Fibroblast of lung (primary cell): Measurements from ENCODE around the gene FAM241B. TPM values are rescaled to one million over a fixed set of nuclear protein-coding genes. Genes with fewer than 3 reads are reported as not detected.

Experiments
- DNase-seq, 2 donors: peaks; one replicate each; pipeline versions ENCODE4 v3.0.0 to v3.0.0-alpha.2; 2010; ENCODE audit warnings: low read depth in 2 of 2
- H2AFZ ChIP-seq: 2 replicates; pipeline ENCODE4 v1.5.1; 2012; ENCODE audit warnings: low read length, control low read depth, inconsistent platforms
- H3K27ac ChIP-seq: 2 replicates; pipeline ENCODE4 v1.5.1; 2011; ENCODE audit warnings: low read length, control low read depth; ENCODE audit not compliant: insufficient read depth
- H3K27me3 ChIP-seq: 2 replicates; pipeline ENCODE4 v1.5.1; 2011; ENCODE audit warnings: mild to moderate bottlenecking, low read length; ENCODE audit not compliant: control insufficient read depth, insufficient read depth
- H3K36me3 ChIP-seq: 2 replicates; pipeline ENCODE4 v1.5.1; 2011; ENCODE audit warnings: low read length; ENCODE audit not compliant: control insufficient read depth, insufficient read depth
- H3K4me1 ChIP-seq: 2 replicates; pipeline ENCODE4 v1.5.1; 2011; ENCODE audit warnings: low read length; ENCODE audit not compliant: control insufficient read depth, insufficient read depth; ENCODE audit errors: extremely low read depth
- H3K4me2 ChIP-seq: 2 replicates; pipeline ENCODE4 v1.5.1; 2011; ENCODE audit warnings: low read length, control low read depth; ENCODE audit not compliant: insufficient read depth; ENCODE audit errors: extremely low read depth
- H3K4me3 ChIP-seq, 4 experiments: fragments of 200-600 bp in 1 of 4; sonication (generic) in 1 of 4; replicated peaks in 1 of 4; 2 replicates each; pipeline ENCODE4 v1.5.1; 2011 to 2016; ENCODE audit warnings: low read length in 4 of 4, low read depth in 3 of 4, mild to moderate bottlenecking in 3 of 4, control low read depth in 2 of 4, inconsistent platforms in 1 of 4, mixed read lengths in 1 of 4; ENCODE audit not compliant: insufficient read depth in 1 of 4; ENCODE audit errors: control extremely low read depth in 1 of 4
- H3K79me2 ChIP-seq: 2 replicates; pipeline ENCODE4 v1.5.1; 2012; ENCODE audit warnings: mild to moderate bottlenecking, low read length, inconsistent platforms; ENCODE audit not compliant: control insufficient read depth, insufficient read depth
- H3K9ac ChIP-seq: 2 replicates; pipeline ENCODE4 v1.5.1; 2011; ENCODE audit warnings: mild to moderate bottlenecking, low read length, control low read depth; ENCODE audit not compliant: insufficient read depth
- H3K9me3 ChIP-seq: 2 replicates; pipeline ENCODE4 v1.5.1; 2012; ENCODE audit warnings: low read depth, low read length; ENCODE audit not compliant: control insufficient read depth, insufficient read depth
- H4K20me1 ChIP-seq: 2 replicates; pipeline ENCODE4 v1.5.1; 2011; ENCODE audit warnings: low read length; ENCODE audit not compliant: control insufficient read depth, insufficient read depth; ENCODE audit errors: extremely low read depth
- EZH2 ChIP-seq: IDR thresholded peaks from 2 replicates; pipeline ENCODE4 v1.5.1; 2012; ENCODE audit warnings: low read length, control low read depth, mild to moderate bottlenecking; ENCODE audit errors: missing control alignments
- polyA plus RNA-seq, 2 donors: library from polyadenylated mRNA; depleted of rRNA in 1 of 2; stranded (reverse) in 1 of 2; unstranded in 1 of 2; fragments of >200 nt; gene quantifications; 2 replicates each; pipeline ENCODE4 v1.2.1, GENCODE V29; 2011 to 2012; ENCODE audit warnings: missing spikeins in 1 of 2
- total RNA-seq: library from RNA; depleted of rRNA; stranded (reverse); fragments of >200 nt; gene quantifications from 2 replicates; pipeline ENCODE4 v1.2.1, GENCODE V29; 2014
- TF ChIP-seq, protein P1 (sequence below), 2 donors: IDR thresholded peaks in 1 of 2; conservative IDR thresholded peaks in 1 of 2; 1 replicate in 1 of 2; 2 replicates in 1 of 2; pipeline ENCODE4 v1.5.1; 2011 to 2012; ENCODE audit warnings: low read length in 2 of 2, control low read depth in 1 of 2, inconsistent platforms in 1 of 2, low read depth in 1 of 2, mild to moderate bottlenecking in 1 of 2

Gene FAM241B
- total and polyA plus RNA-seq, 2 donors (not counting 1 experiment from before 2014, with no cell fraction given): 0.61 to 0.99 TPM

DNA sequence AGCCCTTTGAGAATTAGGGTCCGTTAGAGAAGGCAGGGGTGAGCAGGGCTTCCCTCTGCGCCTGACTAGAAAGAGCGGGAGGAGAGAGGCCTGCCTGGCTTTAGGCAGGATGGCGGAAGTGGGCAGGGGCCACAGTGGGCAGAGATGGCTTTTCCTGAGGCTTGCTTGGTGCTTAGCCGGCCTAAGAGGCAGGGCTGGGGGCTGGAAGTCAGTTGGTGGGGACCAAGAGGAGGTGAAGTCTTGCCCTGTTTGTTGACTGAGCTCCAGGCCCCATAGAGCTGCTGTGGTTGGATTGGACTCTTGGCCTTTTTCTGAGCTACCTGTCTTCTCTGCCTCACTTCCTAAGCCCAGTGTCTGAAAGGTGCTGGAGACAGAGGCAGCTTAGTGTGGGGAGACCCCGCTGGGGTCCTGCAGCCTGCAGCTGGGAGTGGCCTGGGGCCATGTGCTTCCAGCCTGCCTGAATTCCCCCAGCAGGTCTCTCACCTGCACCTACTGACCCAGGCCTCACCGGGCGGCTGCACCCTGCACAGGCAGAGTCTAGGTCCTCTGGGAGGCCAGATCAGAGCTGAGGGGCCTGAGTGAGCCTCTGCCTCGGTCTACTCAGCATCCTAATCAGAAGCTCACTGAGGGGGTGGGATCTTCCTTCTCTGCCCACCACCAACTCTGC lies 4.8 kb downstream of the FAM241B start:
- no peaks in the 10 kb centered on the region for H3K36me3 ChIP-seq
- no peak for DNase-seq
- H2AFZ ChIP-seq: no peak overlapping the region
- no peak overlapping the region for H3K27ac ChIP-seq
- no peak overlapping the region for H3K9ac ChIP-seq
- no peaks in the 10 kb centered on the region for H3K9me3 ChIP-seq
- H3K4me3 ChIP-seq: no peak overlapping the region
- no peaks in the 10 kb centered on the region for H4K20me1 ChIP-seq
- H3K79me2 ChIP-seq: no peaks in the 10 kb centered on the region
- H3K4me1 ChIP-seq: no peaks in the 10 kb centered on the region
- TF ChIP-seq EZH2: no peak
- TF ChIP-seq, protein P1, sequence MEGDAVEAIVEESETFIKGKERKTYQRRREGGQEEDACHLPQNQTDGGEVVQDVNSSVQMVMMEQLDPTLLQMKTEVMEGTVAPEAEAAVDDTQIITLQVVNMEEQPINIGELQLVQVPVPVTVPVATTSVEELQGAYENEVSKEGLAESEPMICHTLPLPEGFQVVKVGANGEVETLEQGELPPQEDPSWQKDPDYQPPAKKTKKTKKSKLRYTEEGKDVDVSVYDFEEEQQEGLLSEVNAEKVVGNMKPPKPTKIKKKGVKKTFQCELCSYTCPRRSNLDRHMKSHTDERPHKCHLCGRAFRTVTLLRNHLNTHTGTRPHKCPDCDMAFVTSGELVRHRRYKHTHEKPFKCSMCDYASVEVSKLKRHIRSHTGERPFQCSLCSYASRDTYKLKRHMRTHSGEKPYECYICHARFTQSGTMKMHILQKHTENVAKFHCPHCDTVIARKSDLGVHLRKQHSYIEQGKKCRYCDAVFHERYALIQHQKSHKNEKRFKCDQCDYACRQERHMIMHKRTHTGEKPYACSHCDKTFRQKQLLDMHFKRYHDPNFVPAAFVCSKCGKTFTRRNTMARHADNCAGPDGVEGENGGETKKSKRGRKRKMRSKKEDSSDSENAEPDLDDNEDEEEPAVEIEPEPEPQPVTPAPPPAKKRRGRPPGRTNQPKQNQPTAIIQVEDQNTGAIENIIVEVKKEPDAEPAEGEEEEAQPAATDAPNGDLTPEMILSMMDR (conservative IDR thresholded peaks at IDR 0.05 in 1 of 2, IDR thresholded peaks at IDR 0.05 in 1 of 2; ENCODE audit: low read depth in 1 of 2, low read length in 2 of 2): no peak
- no peak overlapping the region for H3K4me2 ChIP-seq
- peaks cover 7% of the 10 kb centered on the region for H3K27me3 ChIP-seq

DNA sequence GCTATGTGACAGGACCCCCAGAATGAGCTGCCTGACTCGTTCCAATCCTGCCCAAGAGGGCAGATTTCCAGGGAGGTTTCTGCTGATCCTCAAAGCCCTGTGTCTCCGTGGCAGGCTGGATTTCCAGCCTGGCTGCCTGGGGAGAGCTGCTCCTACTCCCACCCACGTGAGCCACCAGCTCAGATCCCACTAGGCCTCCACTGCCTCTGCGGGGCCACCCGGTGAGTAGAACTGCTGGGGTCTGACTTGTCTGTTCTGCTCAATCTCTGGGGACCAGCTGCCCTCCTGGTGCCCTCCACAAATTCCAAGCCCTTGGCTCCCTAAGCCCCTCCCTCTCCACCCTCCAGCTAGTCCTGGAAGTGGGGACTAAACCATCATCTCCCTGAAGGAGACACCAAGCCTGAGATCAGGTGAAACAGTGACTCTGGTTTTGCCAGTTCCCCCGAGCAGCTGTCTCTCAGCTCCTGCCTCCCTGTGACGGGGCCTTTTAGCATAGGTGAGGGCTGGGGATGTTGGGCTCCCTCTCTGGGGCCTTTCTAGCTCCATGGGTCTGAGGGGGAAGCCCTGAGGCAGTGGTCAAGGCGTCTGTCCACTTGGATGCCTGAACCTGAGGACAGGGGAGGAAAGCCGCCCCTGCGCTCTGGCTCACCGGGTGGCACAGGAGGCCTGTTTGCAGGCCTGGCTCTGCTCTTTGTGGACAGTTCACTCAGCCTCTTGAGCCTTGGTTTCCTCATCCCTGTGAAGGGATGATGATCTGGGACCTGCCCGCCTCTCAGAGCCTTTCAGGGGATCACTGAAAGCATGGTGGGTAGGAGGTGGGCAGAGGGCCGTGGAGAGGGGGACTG lies 5.6 kb downstream of the FAM241B start:
- no peak for TF ChIP-seq EZH2
- TF ChIP-seq, protein P1 (conservative IDR thresholded peaks at IDR 0.05 in 1 of 2, IDR thresholded peaks at IDR 0.05 in 1 of 2; ENCODE audit: low read depth in 1 of 2, low read length in 2 of 2): no peak
- no peaks in the 10 kb centered on the region for H3K9me3 ChIP-seq
- no peaks in the 10 kb centered on the region for H4K20me1 ChIP-seq
- no peak overlapping the region for H3K9ac ChIP-seq
- no peak overlapping the region for H3K4me3 ChIP-seq
- no peaks in the 10 kb centered on the region for H3K79me2 ChIP-seq
- DNase-seq: no peak
- H3K27me3 ChIP-seq: peaks cover 9% of the 10 kb centered on the region
- no peaks in the 10 kb centered on the region for H3K4me1 ChIP-seq
- H2AFZ ChIP-seq: no peak overlapping the region
- no peaks in the 10 kb centered on the region for H3K36me3 ChIP-seq
- H3K4me2 ChIP-seq: no peak overlapping the region
- no peak overlapping the region for H3K27ac ChIP-seq

DNA sequence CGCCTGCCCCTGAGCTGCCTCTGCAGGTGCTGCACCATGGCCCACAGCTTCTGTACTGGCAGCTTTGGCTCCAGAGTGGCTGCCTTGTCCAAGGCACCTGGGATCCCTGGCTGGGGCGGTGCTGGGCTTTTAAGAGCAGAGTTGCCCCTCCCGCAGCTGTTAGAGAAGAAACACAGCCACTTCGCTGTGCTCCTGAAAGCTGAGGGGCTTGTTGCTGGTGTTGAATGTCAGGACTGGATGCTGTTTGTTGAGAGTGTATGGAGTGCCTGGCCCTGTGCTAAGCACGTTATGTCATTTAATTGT lies 6.2 kb downstream of the FAM241B start:
- no peaks in the 10 kb centered on the region for H4K20me1 ChIP-seq
- no peak overlapping the region for H3K4me3 ChIP-seq
- H3K79me2 ChIP-seq: no peaks in the 10 kb centered on the region
- TF ChIP-seq, protein P1 (conservative IDR thresholded peaks at IDR 0.05 in 1 of 2, IDR thresholded peaks at IDR 0.05 in 1 of 2; ENCODE audit: low read depth in 1 of 2, low read length in 2 of 2): no peak
- no peak for TF ChIP-seq EZH2
- H3K4me2 ChIP-seq: no peak overlapping the region
- H3K9ac ChIP-seq: no peak overlapping the region
- no peak overlapping the region for H2AFZ ChIP-seq
- H3K27me3 ChIP-seq: peaks cover 9% of the 10 kb centered on the region
- DNase-seq: no peak
- H3K27ac ChIP-seq: no peak overlapping the region
- no peaks in the 10 kb centered on the region for H3K36me3 ChIP-seq
- H3K9me3 ChIP-seq: no peaks in the 10 kb centered on the region
- no peaks in the 10 kb centered on the region for H3K4me1 ChIP-seq
